Frontal cortex (tissue), 4 donors: ENCODE data around the gene OSM. TPM values are rescaled to one million over a fixed set of nuclear protein-coding genes. Genes with fewer than 3 reads are reported as not detected.

Experiments
- DNase-seq, 2 donors: peaks; one replicate each; pipeline ENCODE4 v3.0.0; 2012; ENCODE audit warnings: low spot score in 2 of 2
- FAIRE-seq: peaks from 2 replicates; lab custom pipeline; 2012; peaks lifted over from hg19 to GRCh38; lab: Jason Lieb, UNC
- total RNA-seq: library from RNA; depleted of rRNA; stranded (reverse); fragments of >200 nt; gene quantifications from one replicate; pipeline ENCODE4 v1.2.3, GENCODE V29; 2014
- donor health status: control.
- donor health status: control.
- donor health status: control.

The OSM gene
- total RNA-seq, 1 donor from 2014 or later = 0.41 TPM

DNA sequence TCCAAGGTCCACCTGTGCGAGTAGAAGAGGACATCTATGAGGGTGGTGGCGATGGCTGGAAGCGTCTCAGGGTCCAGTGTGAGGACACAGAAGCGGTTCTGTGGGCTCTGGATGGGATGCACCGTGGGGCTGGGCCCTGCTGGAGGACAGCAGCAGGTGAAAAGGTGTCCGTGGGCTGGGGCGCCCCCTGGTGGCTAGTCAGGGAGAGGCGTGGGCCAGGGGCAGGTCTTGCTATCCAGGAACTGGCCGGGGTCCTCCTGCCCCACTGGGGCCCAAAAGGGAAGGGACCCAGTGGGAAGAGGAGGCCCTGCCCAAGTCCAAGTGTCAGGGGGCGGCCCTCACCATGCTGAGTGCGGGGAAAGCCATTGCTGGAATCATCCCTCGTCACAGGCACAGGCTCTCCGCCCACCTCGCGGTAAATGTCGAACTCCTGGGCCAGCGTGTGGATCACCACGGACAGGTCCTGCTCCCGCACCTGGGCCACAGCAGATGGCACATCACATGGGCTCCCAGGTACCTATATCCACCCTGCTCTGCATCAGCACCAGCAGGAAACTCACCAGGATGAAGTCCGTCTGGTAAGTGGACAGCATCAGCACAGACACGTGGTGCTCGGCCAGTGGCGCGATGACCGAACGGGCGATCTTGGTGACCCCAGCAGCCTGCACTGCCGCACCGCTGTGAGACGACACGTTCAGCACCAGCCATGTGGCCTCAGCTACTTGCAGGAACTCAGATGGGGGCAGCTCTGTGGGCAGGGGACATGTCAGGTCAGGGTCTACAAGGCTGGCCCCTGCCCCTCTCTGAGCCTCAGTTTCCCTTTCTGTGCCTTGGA lies 20.4 kb upstream of the OSM start:
- FAIRE-seq (no peak), DNase-seq (no peak)

DNA sequence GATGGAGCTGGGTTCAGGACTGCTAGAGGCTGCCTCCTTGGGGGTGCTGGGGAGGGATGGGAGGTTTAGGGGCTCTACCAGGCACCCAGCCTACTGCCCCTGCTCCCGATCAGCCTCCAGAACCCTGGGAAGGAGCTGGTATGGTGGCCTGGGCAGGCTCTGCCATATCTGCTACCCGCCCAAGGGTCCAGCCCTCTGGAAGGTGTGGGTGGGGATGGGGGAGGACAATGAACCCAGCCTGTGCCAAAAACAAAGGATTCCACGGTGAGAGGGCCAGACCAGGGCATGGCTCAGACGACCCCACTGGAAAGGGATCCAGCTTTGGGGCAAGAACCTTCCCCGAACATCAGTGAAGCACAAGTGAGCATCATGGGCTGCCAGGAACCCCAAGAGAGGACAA lies 19.7 kb upstream of the OSM start:
- DNase-seq (no peak), FAIRE-seq (no peak)

- no peak for FAIRE-seq
- DNase-seq = no peak
These were observed 19.2 kb upstream of the OSM start for GRCh38 chr22:30285846-30286200.

DNA sequence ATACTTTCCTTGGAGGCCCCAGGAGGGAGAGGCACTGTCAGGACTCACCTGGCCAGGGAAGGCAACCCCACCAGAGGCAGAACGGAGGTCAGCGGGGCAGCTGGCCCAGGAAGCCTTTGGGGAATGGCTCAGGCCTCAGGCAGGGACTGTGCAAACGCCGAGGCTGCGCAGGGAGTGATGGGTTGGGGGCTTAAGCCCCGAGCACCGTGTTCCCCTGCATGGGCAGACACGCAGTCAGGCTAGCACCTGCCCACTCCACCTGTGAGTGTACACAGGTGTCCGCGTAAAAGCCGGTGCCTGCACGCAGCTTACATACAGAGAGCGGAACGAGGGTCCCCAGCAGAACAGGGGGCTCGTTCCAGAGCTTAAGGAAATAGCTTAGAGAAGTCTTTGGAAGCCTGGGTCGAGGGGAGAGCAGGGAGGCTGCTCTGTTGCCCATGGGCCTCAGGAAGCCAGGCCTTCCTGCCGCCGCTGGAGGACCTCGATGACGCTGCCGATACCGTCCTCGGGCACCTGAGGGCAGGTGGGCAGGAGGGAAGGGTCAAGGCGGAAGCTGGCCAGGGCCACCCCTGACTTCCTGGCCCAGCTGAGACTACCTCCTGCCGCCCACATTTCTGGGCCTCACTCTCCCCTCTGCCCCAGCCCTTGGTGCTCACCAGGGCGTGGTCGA lies 18.7 kb upstream of the OSM start:
- DNase-seq (no peak), FAIRE-seq (no peak)

DNA sequence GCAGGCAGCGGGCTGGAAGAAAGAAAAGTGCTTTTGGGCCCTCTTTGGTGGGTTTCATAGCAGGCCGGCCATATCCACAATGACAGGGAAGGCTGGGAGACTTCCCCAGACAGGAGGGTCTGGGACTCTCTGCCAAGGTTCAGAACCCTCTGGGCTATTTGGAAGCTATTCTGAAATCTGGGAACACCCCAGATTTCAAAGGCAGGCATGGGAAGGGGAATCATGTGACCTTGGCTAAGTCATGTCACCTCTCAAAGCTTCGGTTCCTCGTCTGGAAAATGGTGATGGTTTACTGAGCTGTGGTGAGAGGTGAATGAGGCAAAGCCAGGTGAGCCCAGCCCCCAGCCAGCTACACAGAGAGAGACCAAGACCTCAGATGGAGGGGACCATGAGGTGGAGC lies 18.0 kb upstream of the OSM start:
- no peak for DNase-seq
- FAIRE-seq = no peak

GRCh38 chr22:30284172-30284571 lies 17.5 kb upstream of the OSM start:
- DNase-seq = no peak
- no peak for FAIRE-seq

- FAIRE-seq (no peak), DNase-seq (no peak)
These were observed 16.7 kb upstream of the OSM start for GRCh38 chr22:30283342-30283741.

DNA sequence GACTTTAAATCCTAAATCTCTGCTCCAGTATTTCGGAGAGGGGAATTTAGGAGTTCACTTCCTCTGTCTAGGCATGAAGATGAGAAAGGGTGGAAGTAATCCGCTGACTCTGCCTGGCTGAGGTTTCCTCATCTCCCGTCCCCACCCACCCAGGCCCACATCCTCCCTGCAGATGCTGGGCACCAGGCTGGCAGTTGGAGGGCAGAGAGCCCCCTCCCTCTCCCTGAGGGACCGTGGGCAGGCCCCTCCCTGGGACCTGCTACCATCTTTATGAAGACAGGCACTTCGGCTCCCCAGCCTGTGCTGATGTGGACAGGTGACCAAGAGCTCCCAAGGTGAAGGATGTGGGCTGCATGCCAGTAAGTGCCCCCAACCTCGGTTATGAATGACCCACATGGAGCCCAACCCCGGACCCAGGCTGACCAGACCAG lies 16.0 kb upstream of the OSM start:
- no peak for FAIRE-seq
- no peak for DNase-seq

DNA sequence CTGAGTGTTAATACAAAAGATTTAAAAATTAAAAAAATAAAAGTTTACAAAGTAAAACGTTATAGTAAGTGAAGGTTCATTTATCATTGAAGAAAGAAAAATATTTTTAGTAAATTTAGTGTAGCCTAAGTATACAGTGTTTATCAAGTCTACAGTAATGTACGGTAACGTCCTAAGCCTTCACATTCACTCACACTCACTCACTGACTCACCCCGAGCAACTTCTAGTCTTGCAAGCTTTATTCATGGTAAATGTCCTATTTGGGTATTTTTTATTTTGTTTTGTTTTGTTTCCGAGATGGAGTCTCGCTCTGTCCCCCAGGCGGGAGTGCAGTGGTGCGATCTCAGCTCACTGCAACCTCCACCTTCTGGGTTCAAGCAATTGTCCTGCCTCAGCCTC lies 13.9 kb upstream of the OSM start:
- FAIRE-seq (peak; percentile 79), DNase-seq (no peak)

DNA sequence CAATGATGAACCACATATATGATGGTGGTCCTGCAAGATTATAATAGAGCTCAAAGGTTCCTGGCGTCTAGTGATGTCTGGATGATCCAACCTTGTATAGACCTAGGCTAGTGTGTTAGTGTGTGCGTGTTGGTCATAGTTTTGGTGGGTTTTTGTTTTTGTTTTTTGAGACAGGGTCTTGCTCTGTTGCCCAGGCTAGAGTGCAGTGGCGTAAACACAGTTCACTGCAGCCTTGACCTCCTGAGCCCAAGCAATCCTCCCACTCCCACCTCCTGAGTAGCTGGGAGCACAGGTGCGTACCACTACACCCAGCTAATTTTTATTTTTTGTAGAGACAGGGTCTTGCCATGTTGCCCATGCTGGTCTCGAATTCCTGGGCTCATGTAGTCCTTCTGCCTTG lies 13.3 kb upstream of the OSM start:
- FAIRE-seq = no peak
- DNase-seq = no peak

DNA sequence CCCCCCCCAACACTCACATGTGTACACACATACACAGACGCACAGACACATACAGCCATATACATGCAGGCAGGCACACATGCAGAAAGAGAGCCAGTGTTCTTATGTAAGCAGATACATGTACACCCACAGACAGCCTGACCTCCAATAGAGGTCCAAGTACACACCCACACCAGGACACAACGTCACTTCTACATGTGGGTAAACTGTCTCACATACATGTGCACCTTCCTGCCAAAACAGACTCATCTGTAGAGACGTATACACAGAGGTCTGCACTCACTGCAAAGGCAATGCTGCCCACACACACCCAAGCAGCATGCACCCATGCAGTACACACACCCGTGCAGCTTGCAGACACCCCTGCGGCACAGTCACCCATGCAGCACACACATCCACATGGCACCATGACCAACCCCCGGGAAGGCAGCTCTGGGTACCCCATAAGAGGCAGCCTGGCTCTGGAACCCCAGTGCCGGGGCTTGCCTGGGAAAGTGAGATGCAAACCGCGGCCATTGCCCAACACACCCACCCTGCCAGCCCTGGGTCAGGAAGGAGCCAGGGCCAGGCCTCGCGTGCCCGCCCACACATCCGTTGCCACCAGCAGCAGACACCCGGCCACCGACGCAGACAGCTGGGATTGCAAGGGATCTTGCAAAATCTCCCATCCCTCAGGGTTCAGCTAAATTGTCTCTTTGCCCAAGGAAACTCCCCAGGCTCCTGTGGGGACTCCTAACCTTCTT lies 12.6 kb upstream of the OSM start:
- FAIRE-seq (no peak), DNase-seq (no peak)

DNA sequence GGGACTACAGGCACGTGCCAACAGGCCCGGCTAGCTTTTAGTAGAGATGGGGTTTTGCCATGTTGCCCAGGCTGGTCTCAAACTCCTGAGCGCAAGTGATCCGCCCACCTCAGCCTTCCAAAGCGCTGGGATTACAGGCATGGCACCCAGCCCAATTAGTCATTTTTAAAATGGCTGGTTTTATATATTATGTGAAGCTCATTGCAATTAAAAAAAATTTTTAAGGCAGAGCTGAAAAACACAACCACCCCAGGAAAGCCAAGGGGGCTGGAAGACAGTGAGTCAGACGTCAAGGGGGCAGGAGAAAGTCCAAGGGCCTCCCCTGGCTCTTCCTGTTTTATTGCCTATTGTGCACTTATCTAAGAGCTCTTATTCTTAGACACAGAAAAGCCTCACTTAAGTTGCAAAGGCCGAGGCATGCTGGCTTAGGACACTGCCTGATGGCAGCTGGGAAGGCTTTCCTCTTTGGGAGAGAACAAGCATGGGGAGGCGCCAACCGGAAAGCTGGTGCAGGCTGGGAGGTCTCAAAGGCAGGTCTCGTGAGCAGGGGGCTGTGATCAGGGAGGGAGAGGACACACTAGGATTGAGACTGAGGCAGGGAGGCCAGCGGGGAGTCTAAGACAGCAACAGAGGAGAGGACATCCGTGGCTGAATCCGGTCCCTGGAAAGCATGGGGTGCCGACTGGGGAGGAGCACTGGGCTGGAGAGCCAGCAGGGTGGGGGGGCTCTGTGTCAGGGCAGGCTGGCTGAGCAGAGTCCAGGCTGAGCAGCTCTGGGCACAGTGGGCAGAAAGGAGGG lies 11.1 kb upstream of the OSM start:
- FAIRE-seq (no peak), DNase-seq (no peak)

DNA sequence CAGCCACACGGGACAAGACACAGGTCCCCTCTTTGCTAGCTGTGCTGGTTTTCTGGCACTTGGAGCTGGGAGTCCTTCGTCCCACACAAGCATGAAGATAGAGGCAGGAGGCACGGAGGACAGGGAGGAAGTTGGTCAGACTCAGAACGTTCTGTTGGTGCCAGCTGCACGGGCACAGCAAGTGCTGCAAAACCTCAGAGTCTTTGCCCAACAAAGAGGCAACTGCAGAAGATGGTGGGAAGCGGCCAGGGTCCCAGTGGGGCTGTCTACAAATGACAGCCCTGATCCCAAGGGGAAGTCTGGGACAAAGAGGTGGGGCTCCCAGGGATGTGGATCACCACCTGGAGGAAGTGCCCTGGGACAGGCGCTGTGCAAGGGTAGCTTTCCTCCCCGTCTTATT lies 9.4 kb upstream of the OSM start:
- no peak for FAIRE-seq

GRCh38 chr22:30275625-30276024 lies 9.0 kb upstream of the OSM start:
- no peak for FAIRE-seq
- DNase-seq = no peak

More for the DNA sequence above, 9.4 kb upstream of the OSM start:
- DNase-seq = no peak

DNA sequence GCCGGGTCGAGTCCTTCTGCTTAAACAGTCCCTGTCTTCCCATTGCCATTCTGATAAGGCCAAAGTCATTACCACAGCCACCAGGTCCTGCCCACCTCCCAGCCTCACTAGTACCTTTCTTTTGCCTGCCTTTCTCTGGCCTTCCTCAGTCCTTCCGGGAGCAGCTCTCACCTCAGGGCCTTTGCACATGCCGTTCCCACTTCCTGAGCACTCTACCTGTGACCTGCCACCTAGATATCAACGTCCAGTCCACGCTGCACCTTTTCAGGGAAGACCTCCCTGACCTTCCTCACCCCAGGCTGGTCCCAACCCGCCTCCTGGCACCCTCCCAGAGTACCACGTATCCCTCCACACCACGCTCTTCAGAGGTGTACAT lies 7.8 kb upstream of the OSM start:
- FAIRE-seq (no peak), DNase-seq (no peak)

DNA sequence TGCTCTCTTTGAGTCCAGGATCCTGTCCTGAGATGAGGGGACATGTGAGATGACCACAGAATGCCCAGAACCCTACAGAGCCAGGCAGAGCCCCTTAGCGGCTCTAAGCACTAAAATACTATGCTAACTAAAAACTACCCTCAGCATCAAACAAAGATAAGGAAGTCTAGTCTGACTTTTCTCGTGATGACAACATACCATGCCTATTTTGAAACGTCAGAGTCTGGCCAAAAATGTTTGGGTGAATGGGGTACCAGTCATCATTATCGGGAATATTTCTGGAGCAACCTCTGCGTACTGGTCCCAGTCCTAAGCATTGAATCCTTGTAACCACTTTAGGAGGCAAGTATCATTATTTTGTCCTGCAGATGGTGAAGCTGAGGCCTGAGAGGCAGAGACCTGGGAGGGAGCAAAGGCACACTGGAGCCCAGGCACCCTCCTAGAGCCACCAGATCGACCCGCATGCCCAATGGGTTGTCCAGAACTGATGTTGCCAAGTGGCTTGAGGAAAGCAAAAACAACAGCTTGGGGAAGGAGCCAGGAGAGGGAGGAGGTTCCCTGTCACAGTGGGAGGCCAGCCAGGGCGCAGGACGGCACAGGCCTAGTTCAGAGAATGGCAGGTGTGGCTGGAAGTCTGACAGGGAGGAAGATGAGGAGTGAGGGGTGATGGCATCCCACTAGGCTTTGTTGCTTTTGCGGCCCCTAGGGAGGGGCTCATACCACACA lies 7.2 kb upstream of the OSM start:
- no peak for FAIRE-seq
- no peak for DNase-seq

GRCh38 chr22:30272781-30273601 lies 6.3 kb upstream of the OSM start:
- no peak for FAIRE-seq
- no peak for DNase-seq

DNA sequence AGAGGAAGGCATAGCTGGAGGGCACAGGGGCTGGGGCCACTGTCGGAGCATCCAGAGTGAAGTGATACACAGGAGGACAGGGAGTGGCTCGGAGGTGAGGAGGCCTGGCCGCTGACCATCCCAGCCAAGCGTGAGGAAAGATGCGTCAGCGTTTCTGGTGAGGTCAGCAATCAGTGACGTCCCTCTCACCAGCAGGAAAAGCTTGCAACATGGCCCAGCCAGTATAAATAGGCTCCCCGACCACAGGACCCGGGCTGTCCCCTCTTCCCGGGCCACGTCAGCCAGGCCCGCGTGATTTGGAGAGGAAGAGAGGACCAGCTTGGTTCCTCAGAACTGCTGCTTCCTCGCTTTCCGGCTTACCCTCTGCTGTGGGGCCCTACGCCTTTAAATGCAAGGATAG lies 4.2 kb upstream of the OSM start:
- no peak for FAIRE-seq
- DNase-seq = no peak

- FAIRE-seq (no peak), DNase-seq (no peak)
These were observed 1.7 kb upstream of the OSM start for GRCh38 chr22:30268331-30268730.
